HCT116 (cell line): ENCODE results near the gene ADAMTS6. TPM values are rescaled to one million over a fixed set of nuclear protein-coding genes. Genes with fewer than 3 reads are reported as not detected.

Experiments used
- ATAC-seq: fragments of 200-7000 bp; cut with Tn5 transposase; 2 replicates; pipeline ENCODE4 v1.9.1; 2020; ENCODE audit warnings: mild to moderate bottlenecking, moderate library complexity
- BruUV-seq: library from RNA; stranded (reverse); fragments of 400-500 nt; replicated peaks from 2 replicates; lab custom pipeline; 2021; lab: Mats Ljungman, UMichigan
- CTCF ChIA-PET: fragments of 300-600 bp; sonication (Branson Sonifier 250); formaldehyde crosslinking; loops from one replicate; lab custom pipeline; 2021; ENCODE audit warnings: antibody characterized with exemption; lab: Charles Lee
- POLR2A ChIA-PET: fragments of 300-600, 350-600 bp; sonication (Branson Sonifier 250); formaldehyde crosslinking; loops from one replicate; lab custom pipeline; 2021; ENCODE audit warnings: antibody characterized with exemption; lab: Charles Lee
- RAD21 ChIA-PET, 2 experiments: fragments of 300-600 bp; sonication (Branson Sonifier 250); formaldehyde crosslinking; loops; one replicate each; lab custom pipeline; 2023; ENCODE audit warnings: low total read pairs in 2 of 2; ENCODE audit not compliant: uncharacterized antibody in 2 of 2, unreplicated experiment in 2 of 2, low non-redundant PET in 1 of 2; lab: Charles Lee
- DNase-seq: peaks from one replicate; pipeline ENCODE4 v3.0.0-alpha.2; 2010; ENCODE audit warnings: low read depth, low spot score
- H2AFZ ChIP-seq: fragments of 200-600 bp; shearing (Covaris generic), sonication (generic); 2 replicates; pipeline ENCODE4 v1.6.1; 2017; ENCODE audit warnings: low read depth, mixed run types, mixed read lengths, antibody characterized with exemption, low read length; ENCODE audit not compliant: poor library complexity, severe bottlenecking
- H3K27ac ChIP-seq: 2 replicates; pipeline ENCODE4 v1.5.1; 2012; ENCODE audit warnings: low read depth, low read length
- H3K27me3 ChIP-seq: fragments of 200-600 bp; sonication (generic); 2 replicates; pipeline ENCODE4 v1.6.1; 2016; ENCODE audit warnings: mixed run types, low read length, mixed read lengths; ENCODE audit not compliant: insufficient read depth
- H3K36me3 ChIP-seq, 2 experiments: fragments of 200-500 bp in 1 of 2; fragments of 200-600 bp in 1 of 2; sonication (Bioruptor generic) in 1 of 2; sonication (generic) in 1 of 2; 2 replicates each; pipeline versions ENCODE4 v1.5.1 to v1.6.1; 2014 to 2016; ENCODE audit warnings: low read length in 2 of 2, inconsistent platforms in 1 of 2, mixed read lengths in 1 of 2, mixed run types in 1 of 2; ENCODE audit not compliant: insufficient read depth in 2 of 2, control insufficient read depth in 1 of 2
- H3K4me1 ChIP-seq, 2 experiments: fragments of 200-600 bp in 1 of 2; sonication (generic) in 1 of 2; 2 replicates each; pipeline versions ENCODE4 v1.5.1 to v1.6.1; 2012 to 2017; ENCODE audit warnings: low read length in 2 of 2, inconsistent platforms in 1 of 2, mild to moderate bottlenecking in 1 of 2, mixed read lengths in 1 of 2, mixed run types in 1 of 2, moderate library complexity in 1 of 2; ENCODE audit not compliant: insufficient read depth in 2 of 2, control insufficient read depth in 1 of 2
- H3K4me2 ChIP-seq: fragments of 200-600 bp; sonication (generic); 2 replicates; pipeline ENCODE4 v1.6.1; 2017; ENCODE audit warnings: mixed run types, low read length, mixed read lengths
- H3K4me3 ChIP-seq, 2 experiments: fragments of 200-600 bp in 1 of 2; sonication (generic) in 1 of 2; replicated peaks in 1 of 2; 2 replicates each; pipeline ENCODE4 v1.5.1; 2011 to 2016; ENCODE audit warnings: low read length in 2 of 2, control low read depth in 1 of 2, low read depth in 1 of 2, mild to moderate bottlenecking in 1 of 2, mixed read lengths in 1 of 2, mixed run types in 1 of 2
- H3K79me2 ChIP-seq: fragments of 200-600 bp; sonication (generic); 2 replicates; pipeline ENCODE4 v1.6.1; 2017; ENCODE audit warnings: mild to moderate bottlenecking, mixed run types, low read length, moderate library complexity, mixed read lengths; ENCODE audit not compliant: insufficient read depth
- H3K9ac ChIP-seq: fragments of 200-600 bp; sonication (generic); 2 replicates; pipeline ENCODE4 v1.6.1; 2016; ENCODE audit warnings: low read length, mixed read lengths
- H3K9me2 ChIP-seq: fragments of 200-600 bp; sonication (generic), shearing (Covaris generic); 2 replicates; pipeline ENCODE4 v1.6.1; 2017; ENCODE audit warnings: mixed run types, mild to moderate bottlenecking, moderate library complexity; ENCODE audit not compliant: insufficient read depth
- H3K9me3 ChIP-seq, 2 experiments: fragments of 200-500 bp in 1 of 2; fragments of 200-600 bp in 1 of 2; sonication (Bioruptor generic) in 1 of 2; sonication (generic) in 1 of 2; 2 replicates each; pipeline ENCODE4 v1.6.1; 2014 to 2017; ENCODE audit warnings: low read length in 2 of 2, mixed read lengths in 2 of 2, inconsistent platforms in 1 of 2, low read depth in 1 of 2, mild to moderate bottlenecking in 1 of 2, mixed run types in 1 of 2, moderate library complexity in 1 of 2; ENCODE audit not compliant: control insufficient read depth in 1 of 2, insufficient read depth in 1 of 2
- H4K20me1 ChIP-seq: fragments of 200-600 bp; sonication (generic), shearing (Covaris generic); 2 replicates; pipeline ENCODE4 v1.6.1; 2017; ENCODE audit warnings: mixed run types, mild to moderate bottlenecking, moderate library complexity; ENCODE audit not compliant: insufficient read depth
- ATF3 ChIP-seq: IDR thresholded peaks from 2 replicates; pipeline ENCODE4 v1.6.1; 2012
- CBX3 ChIP-seq: IDR thresholded peaks from 2 replicates; pipeline ENCODE4 v1.6.1; 2012; ENCODE audit warnings: low read depth
- CTCF ChIP-seq, 3 experiments: fragments of 200-600 bp in 1 of 3; sonication (generic) in 1 of 3; IDR thresholded peaks in 2 of 3; conservative IDR thresholded peaks in 1 of 3; 2 replicates each; pipeline ENCODE4 v1.5.1; 2012 to 2017; ENCODE audit warnings: low read depth in 2 of 3, low read length in 2 of 3, antibody characterized with exemption in 1 of 3, borderline replicate concordance in 1 of 3, control low read depth in 1 of 3, mild to moderate bottlenecking in 1 of 3, mixed read lengths in 1 of 3, mixed run types in 1 of 3, moderate library complexity in 1 of 3; ENCODE audit not compliant: insufficient read depth in 1 of 3
- EGR1 ChIP-seq: IDR thresholded peaks from 2 replicates; pipeline ENCODE4 v1.6.1; 2012; ENCODE audit warnings: low read depth
- EZH2 ChIP-seq: fragments of 200-600 bp; sonication (generic); IDR thresholded peaks from 2 replicates; pipeline ENCODE4 v1.6.1; 2017; ENCODE audit warnings: antibody characterized with exemption, mixed run types
- EZH2phosphoT487 ChIP-seq: fragments of 200-600 bp; IDR thresholded peaks from 2 replicates; pipeline ENCODE4 v1.6.1; 2018; ENCODE audit warnings: antibody characterized with exemption, borderline replicate concordance
- FOSL1 ChIP-seq: IDR thresholded peaks from 2 replicates; pipeline ENCODE4 v1.6.1; 2012; ENCODE audit warnings: low read depth
- JUND ChIP-seq: IDR thresholded peaks from 2 replicates; pipeline ENCODE4 v1.6.1; 2012
- POLR2A ChIP-seq: IDR thresholded peaks from 2 replicates; pipeline ENCODE4 v1.7.0; 2011; ENCODE audit warnings: borderline replicate concordance; ENCODE audit not compliant: insufficient read depth, insufficient read length; ENCODE audit errors: extremely low read depth
- POLR2AphosphoS5 ChIP-seq: IDR thresholded peaks from 2 replicates; pipeline ENCODE4 v1.6.1; 2011; ENCODE audit warnings: mild to moderate bottlenecking, low read depth, low read length, moderate library complexity
- SP1 ChIP-seq: IDR thresholded peaks from 2 replicates; pipeline ENCODE4 v1.6.1; 2012; ENCODE audit warnings: low read depth
- SRF ChIP-seq: IDR thresholded peaks from 2 replicates; pipeline ENCODE4 v1.6.1; 2012; ENCODE audit warnings: low read depth
- TCF7L2 ChIP-seq: IDR thresholded peaks from 2 replicates; pipeline ENCODE4 v1.7.0; 2011; ENCODE audit warnings: borderline replicate concordance, inconsistent platforms; ENCODE audit not compliant: insufficient read depth, insufficient read length; ENCODE audit errors: extremely low read depth
- YY1 ChIP-seq: IDR thresholded peaks from 2 replicates; pipeline ENCODE4 v1.6.1; 2011; ENCODE audit warnings: low read length, low read depth, moderate library complexity, mild to moderate bottlenecking; ENCODE audit not compliant: insufficient replicate concordance; ENCODE audit errors: extremely low read depth
- ZBTB33 ChIP-seq: IDR thresholded peaks from 2 replicates; pipeline ENCODE4 v1.6.1; 2011; ENCODE audit warnings: mild to moderate bottlenecking, low read length, moderate library complexity; ENCODE audit not compliant: insufficient replicate concordance; ENCODE audit errors: extremely low read depth
- ZFX ChIP-seq: fragments of 450-650 bp; IDR thresholded peaks from 2 replicates; pipeline ENCODE4 v1.6.1; 2017
- ZNF274 ChIP-seq: fragments of 200-500 bp; sonication (Bioruptor generic); IDR thresholded peaks from 2 replicates; pipeline ENCODE4 v1.6.1; 2014; ENCODE audit warnings: mild to moderate bottlenecking, low read depth, low read length, inconsistent platforms
- intact Hi-C: fragments of 100-400 bp; cut with micrococcal nuclease; formaldehyde crosslinking; loops from 2 replicates; pipeline ENCODE4 v1.10.0; 2022
- total RNA-seq: library from RNA; stranded (reverse); gene quantifications from one replicate; pipeline ENCODE4 v1.2.1, GENCODE V29; 2021; ENCODE audit not compliant: unreplicated experiment

Gene ADAMTS6
- total RNA-seq, 1 experiment from 2014 or later: 0.93 TPM

- TF ChIP-seq ZBTB33: no peak
- no peak for TF ChIP-seq ZNF274
- no peak for TF ChIP-seq SP1
- no peak for TF ChIP-seq EZH2
- no peak for TF ChIP-seq JUND
- no peak for TF ChIP-seq CTCF (IDR thresholded peaks at IDR 0.05 in 2 of 3, conservative IDR thresholded peaks at IDR 0.05 in 1 of 3; ENCODE audit: borderline replicate concordance in 1 of 3, insufficient read depth in 1 of 3, low read depth in 2 of 3, low read length in 2 of 3)
- no peak for TF ChIP-seq CBX3
- no peak for TF ChIP-seq TCF7L2
- no peak for TF ChIP-seq YY1
- TF ChIP-seq POLR2A: no peak
Observed at GRCh38 chr5:65475895-65476294, 5.8 kb downstream of the ADAMTS6 start (continued).

- Histone ChIP-seq H3K9me3 (no peaks in the 10 kb centered on the region), H3K27ac (no peak overlapping the region), H3K79me2 (no peaks in the 10 kb centered on the region), H3K4me1 (no peaks in the 10 kb centered on the region), H2AFZ (no peak overlapping the region), H3K9ac (no peak overlapping the region), H3K27me3 (no peaks in the 10 kb centered on the region), H3K4me3 (no peak overlapping the region), H4K20me1 (no peaks in the 10 kb centered on the region), H3K4me2 (no peak overlapping the region), H3K36me3 (no peaks in the 10 kb centered on the region), H3K9me2 (no peaks in the 10 kb centered on the region)
- ChIA-PET CTCF (no interaction called here), POLR2A (no interaction called here), RAD21 (no interaction called here)
- ATAC-seq (no peak), DNase-seq (no peak)
- intact Hi-C loops: no loop called here
- BruUV-seq: no TSS peak
- TF ChIP-seq ZFX (no peak), SRF (no peak), EZH2 (no peak), YY1 (no peak), ZNF274 (no peak), ZBTB33 (no peak), ATF3 (no peak), EGR1 (no peak), EZH2phosphoT487 (no peak), FOSL1 (no peak), POLR2AphosphoS5 (no peak)
Observed at GRCh38 chr5:65475336-65475735, 6.4 kb downstream of the ADAMTS6 start.
